Fibroblast of the aortic adventitia (primary cell): Measurements from ENCODE around the gene PTTG1IP. TPM values are rescaled to one million over a fixed set of nuclear protein-coding genes. Genes with fewer than 3 reads are reported as not detected.

Source experiments
- DNase-seq: peaks from one replicate; pipeline ENCODE4 v3.0.0-alpha.2; 2010; ENCODE audit warnings: low read depth
- H3K4me3 ChIP-seq: 2 replicates; pipeline ENCODE4 v1.5.1; 2011; ENCODE audit warnings: low read depth, mild to moderate bottlenecking, control low read depth, low read length, moderate library complexity
- CTCF ChIP-seq: IDR thresholded peaks from 2 replicates; pipeline ENCODE4 v1.5.1; 2011; ENCODE audit warnings: mild to moderate bottlenecking, low read length, control low read depth, inconsistent platforms; ENCODE audit not compliant: insufficient read depth
- total RNA-seq: library from RNA; depleted of rRNA; stranded (reverse); fragments of >200 nt; gene quantifications from 2 replicates; pipeline ENCODE4 v1.2.3, GENCODE V29; 2012; ENCODE audit warnings: low replicate concordance

The PTTG1IP gene
- total RNA-seq, 1 donor: 226 TPM

GRCh38 chr21:44850905-44851657, 22.4 kb downstream of the PTTG1IP start:
- DNase-seq: no peak
- TF ChIP-seq CTCF: no peak
- H3K4me3 ChIP-seq: no peak overlapping the region

GRCh38 chr21:44850208-44850800, 23.2 kb downstream of the PTTG1IP start:
- no peak overlapping the region for H3K4me3 ChIP-seq
- no peak for TF ChIP-seq CTCF
- DNase-seq: no peak

- no peak overlapping the region for H3K4me3 ChIP-seq
- no peak for DNase-seq
- no peak for TF ChIP-seq CTCF
Measured at GRCh38 chr21:44849616-44850130, 23.8 kb downstream of the PTTG1IP start.

GRCh38 chr21:44848821-44849521, 24.5 kb downstream of the PTTG1IP start:
- no peak for TF ChIP-seq CTCF
- H3K4me3 ChIP-seq: no peak overlapping the region
- no peak for DNase-seq

- no peak for TF ChIP-seq CTCF
- no peak overlapping the region for H3K4me3 ChIP-seq
- DNase-seq: no peak
Measured at GRCh38 chr21:44847261-44848056, 26.0 kb downstream of the PTTG1IP start.
